Pancreas (tissue), 10 donors: ENCODE measurements around the gene TMEM63B. TPM values are rescaled to one million over a fixed set of nuclear protein-coding genes. Genes with fewer than 3 reads are reported as not detected.
A peak's percentile ranks its signal among the peaks of the same experiment; 100 is the strongest.

Experiments used
- ATAC-seq, 4 donors: fragments of 200-7000 bp; cut with Tn5 transposase; one replicate each; pipeline versions ENCODE4 v1.8.0 to v1.9.1; 2020; ENCODE audit warnings: mild to moderate bottlenecking in 4 of 4, moderate library complexity in 4 of 4
- DNase-seq, 6 donors: peaks; one replicate each; pipeline ENCODE4 v3.0.0-alpha.2; 2020
- FAIRE-seq: peaks from 2 replicates; lab custom pipeline; 2012; peaks lifted over from hg19 to GRCh38; lab: Jason Lieb, UNC
- H3K27ac ChIP-seq, 4 donors: fragments of 200-600 bp; sonication (generic); 1 replicate in 3 of 4; 2 replicates in 1 of 4; pipeline versions ENCODE4 v1.5.0 to v1.8.0; 2020
- H3K27me3 ChIP-seq, 4 donors: fragments of 200-600 bp; one replicate each; pipeline ENCODE4 v1.8.0; 2021
- H3K36me3 ChIP-seq, 3 donors: fragments of 200-600 bp; sonication (generic) in 1 of 3; one replicate each; pipeline versions ENCODE4 v1.5.0 to v1.8.0; 2020 to 2021
- H3K4me1 ChIP-seq, 3 donors: fragments of 200-600 bp; one replicate each; pipeline ENCODE4 v1.8.0; 2021
- H3K4me3 ChIP-seq, 4 donors: fragments of 200-600 bp; sonication (generic) in 2 of 4; one replicate each; pipeline versions ENCODE4 v1.5.0 to v1.8.0; 2020 to 2021
- H3K9me3 ChIP-seq, 4 donors: fragments of 200-600 bp; one replicate each; pipeline ENCODE4 v1.8.0; 2021
- CTCF ChIP-seq, 4 donors: fragments of 200-600 bp; sonication (generic) in 3 of 4; IDR thresholded peaks; one replicate each; pipeline versions ENCODE4 v1.5.0 to v1.8.0; 2021; ENCODE audit warnings: antibody characterized with exemption in 4 of 4
- WGBS, 2 donors: extraction: QIAGEN DNeasy Blood & Tissue Kit; methylation state at CpG; one replicate each; pipeline ENCODE4 v1.1.7; 2013; 5-methylcytosine and 5-hydroxymethylcytosine counted together
- intact Hi-C, 3 donors: fragments of 100-400 bp; cut with DNase I; formaldehyde crosslinking; loops; one replicate each; pipeline versions ENCODE4 v1.11.1 to v1.14.2; 2022
- polyA plus RNA-seq, 2 donors: library from polyadenylated mRNA; stranded (reverse); fragments of 200-250 nt; gene quantifications; one replicate each; pipeline ENCODE4 v1.2.3, GENCODE V29; 2013
- total RNA-seq, 6 donors: library from RNA; stranded (reverse); fragmentation: NEBNext Ultra II Directional in 4 of 6; extraction: Animal tissue kit (Norgen Biotek cat#: 25700) in 4 of 6; gene quantifications; one replicate each; pipeline versions ENCODE4 v1.2.1 to v1.2.4, GENCODE V29; 2021 to 2023
- donor health status: healthy with polysubstance abuse.
- donor health status: DM: no; HTN: no; CAD: no; lungs with moderate emphysema.
- donor health status: DM: no; HTN: no; CAD: no.
- donor health status: control.
- donor health status: control.
- donor health status: Bipolar disorder and iron deficiency.
- donor health status: DM: yes; HTN: yes; CAD: no.
- donor health status: DM: no; HTN: no; CAD: no.
- donor health status: DM: no; HTN: no; CAD: no.
- donor health status: DM: yes; HTN: yes; CAD: no.

Gene TMEM63B
- total and polyA plus RNA-seq, 8 donors = 7.2 to 19.9 (median 11.9) TPM

GRCh38 chr6:44198684-44199083 lies 71.3 kb downstream of the TMEM63B start:
- no peak for TF ChIP-seq CTCF (IDR thresholded peaks at IDR 0.05)
- H3K9me3 ChIP-seq = no peaks in the 10 kb centered on the region
- FAIRE-seq (no peak), ATAC-seq (no peak), DNase-seq (no peak)
- no peak overlapping the region for H3K27ac ChIP-seq
- no peaks in the 10 kb centered on the region for H3K36me3 ChIP-seq
- WGBS, 2 donors = 76 to 83% methylated on average over 3 of the region's 3 CpGs
- H3K4me1 ChIP-seq = peaks cover 9 to 10% (median 10%) of the 10 kb centered on the region in 3 donors
- no peaks in the 10 kb centered on the region for H3K27me3 ChIP-seq
- intact Hi-C loops = no loop called here
- H3K4me3 ChIP-seq = no peak overlapping the region

GRCh38 chr6:44199883-44200282 lies 72.5 kb downstream of the TMEM63B start:
- Histone ChIP-seq H3K36me3 (no peaks in the 10 kb centered on the region), H3K9me3 (no peaks in the 10 kb centered on the region), H3K27ac (no peak overlapping the region), H3K4me1 (peaks cover 13 to 15% (median 15%) of the 10 kb centered on the region in 3 donors), H3K4me3 (no peak overlapping the region), H3K27me3 (no peaks in the 10 kb centered on the region)
- no peak for FAIRE-seq
- DNase-seq = no peak
- ATAC-seq = no peak
- intact Hi-C loops = no loop called here
- no peak for TF ChIP-seq CTCF (IDR thresholded peaks at IDR 0.05)
- WGBS, 2 donors = 82 to 87% methylated on average over 4 of the region's 4 CpGs

GRCh38 chr6:44201200-44201599 lies 73.8 kb downstream of the TMEM63B start:
- Histone ChIP-seq H3K4me3 (no peak overlapping the region), H3K27ac (no peak overlapping the region), H3K4me1 (peaks cover 13 to 15% (median 15%) of the 10 kb centered on the region in 3 donors), H3K36me3 (no peaks in the 10 kb centered on the region), H3K27me3 (no peaks in the 10 kb centered on the region), H3K9me3 (no peaks in the 10 kb centered on the region)
- no peak for FAIRE-seq
- ATAC-seq = peak; percentile 47 to 90 (median 78)
- DNase-seq = peak in 3 of 6 donors; percentile 25 to 61 (median 40)
- 66 to 84% methylated on average over 3 of the region's 3 CpGs for WGBS, 2 donors
- intact Hi-C loops = no loop called here
- TF ChIP-seq CTCF (IDR thresholded peaks at IDR 0.05) = no peak

GRCh38 chr6:44201638-44202303 lies 74.4 kb downstream of the TMEM63B start:
- WGBS, 2 donors = 74% methylated on average over 11 of the region's 11 CpGs
- Histone ChIP-seq H3K4me3 (no peak overlapping the region), H3K27ac (no peak overlapping the region), H3K36me3 (no peaks in the 10 kb centered on the region), H3K27me3 (no peaks in the 10 kb centered on the region), H3K9me3 (no peaks in the 10 kb centered on the region), H3K4me1 (peaks cover 13 to 15% (median 15%) of the 10 kb centered on the region in 3 donors)
- DNase-seq (no peak), FAIRE-seq (no peak), ATAC-seq (peak in 2 of 4 donors; percentile 7 to 24)
- TF ChIP-seq CTCF (IDR thresholded peaks at IDR 0.05) = no peak
- intact Hi-C loops = no loop called here

- Histone ChIP-seq H3K4me3 (no peak overlapping the region), H3K27me3 (no peaks in the 10 kb centered on the region), H3K4me1 (peaks cover 13 to 15% (median 15%) of the 10 kb centered on the region in 3 donors), H3K36me3 (no peaks in the 10 kb centered on the region), H3K27ac (peak overlapping the region; percentile 26 to 50 (median 32)), H3K9me3 (no peaks in the 10 kb centered on the region)
- DNase-seq = no peak
- ATAC-seq = peak; percentile 4 to 11 (median 9)
- no peak for TF ChIP-seq CTCF (IDR thresholded peaks at IDR 0.05)
- intact Hi-C loops = no loop called here
- FAIRE-seq = no peak
- WGBS, 2 donors = 62 to 70% methylated on average over 4 of the region's 4 CpGs
These were observed 75.1 kb downstream of the TMEM63B start for GRCh38 chr6:44202332-44202971.
